DMS79 (cell line): Measurements from ENCODE around the gene YY1.
"Not testable (repeated sequence)": the region's sequence is repeated elsewhere in the genome, so short reads cannot be mapped to it uniquely, and the experiment has no call there.

Experiments used
- DNase-seq: peaks from one replicate; lab custom pipeline; 2025; lab: John Stamatoyannopoulos, UW

YY1 gene

DNA sequence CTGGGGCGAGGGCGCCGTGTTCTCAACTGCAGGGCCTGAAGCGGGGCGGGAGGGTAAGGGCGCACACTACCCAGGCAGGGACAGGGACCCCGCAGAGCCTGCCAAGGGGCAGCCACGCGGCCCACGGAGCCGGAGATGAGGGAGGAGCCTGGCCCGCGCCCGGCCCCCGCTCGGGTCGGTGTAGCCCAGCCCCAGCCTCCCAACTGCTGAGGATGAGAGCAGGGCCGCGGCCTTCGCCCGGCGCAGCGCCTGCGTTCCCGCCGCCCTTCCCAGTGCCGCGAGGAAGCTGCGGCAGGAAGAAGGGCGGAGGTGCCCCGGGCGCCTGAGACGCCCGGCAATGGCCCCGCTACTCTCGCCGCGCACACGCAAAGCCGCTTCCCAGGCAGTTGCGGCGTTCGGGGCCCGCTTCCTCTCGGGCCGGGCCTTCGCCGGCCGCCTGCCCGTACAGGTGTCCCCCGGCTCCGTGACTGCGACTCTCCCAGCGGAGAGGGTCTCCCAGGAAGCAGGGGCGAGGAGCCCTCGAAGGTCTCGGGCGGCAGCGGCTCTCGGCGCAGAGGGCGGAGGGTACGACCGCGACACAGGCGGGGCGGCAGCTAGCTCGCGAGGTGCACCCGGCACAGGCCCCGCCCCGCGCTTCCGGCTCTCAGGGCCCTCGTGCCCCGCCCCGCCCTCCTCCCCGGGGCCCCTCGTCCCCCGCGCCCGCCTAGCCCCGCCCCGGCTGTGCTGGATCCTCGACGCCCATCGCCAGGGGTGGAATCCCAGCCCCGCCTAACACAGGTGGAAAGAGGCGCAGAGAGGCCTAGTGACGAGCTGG lies 24.8 kb upstream of the YY1 start:
- DNase-seq: peak; percentile 97

GRCh38 chr14:100214770-100215083 lies 24.2 kb upstream of the YY1 start:
- no peak for DNase-seq

DNA sequence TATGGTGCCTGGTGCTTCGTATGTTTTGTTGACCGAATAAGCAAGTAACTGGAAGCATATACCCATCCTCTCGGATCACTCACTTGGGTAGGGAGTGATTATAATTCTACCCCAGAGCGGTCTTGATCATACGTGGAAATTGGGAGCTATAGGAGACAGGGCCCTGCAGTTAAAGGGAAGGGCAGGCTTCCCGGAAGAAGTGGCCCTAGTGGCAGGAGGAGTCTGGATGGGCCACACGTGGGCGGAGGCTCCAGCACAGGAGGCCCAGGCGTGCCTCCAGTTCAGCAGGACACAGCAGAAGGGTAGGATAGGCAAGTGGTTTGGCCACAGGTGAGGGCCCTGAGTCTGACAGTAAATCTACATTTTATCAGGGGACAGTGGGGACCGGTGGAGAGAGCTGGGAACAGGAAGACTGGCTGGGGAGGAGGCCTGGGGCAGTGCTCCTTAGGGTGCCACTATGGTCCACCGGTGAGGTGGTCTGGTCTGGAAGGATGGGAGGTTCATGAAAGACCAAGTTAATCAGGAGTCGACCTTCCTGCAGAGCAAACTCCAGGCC lies 23.5 kb upstream of the YY1 start:
- no peak for DNase-seq

- DNase-seq: no peak
These were observed 19.7 kb upstream of the YY1 start for GRCh38 chr14:100219126-100219785.

DNA sequence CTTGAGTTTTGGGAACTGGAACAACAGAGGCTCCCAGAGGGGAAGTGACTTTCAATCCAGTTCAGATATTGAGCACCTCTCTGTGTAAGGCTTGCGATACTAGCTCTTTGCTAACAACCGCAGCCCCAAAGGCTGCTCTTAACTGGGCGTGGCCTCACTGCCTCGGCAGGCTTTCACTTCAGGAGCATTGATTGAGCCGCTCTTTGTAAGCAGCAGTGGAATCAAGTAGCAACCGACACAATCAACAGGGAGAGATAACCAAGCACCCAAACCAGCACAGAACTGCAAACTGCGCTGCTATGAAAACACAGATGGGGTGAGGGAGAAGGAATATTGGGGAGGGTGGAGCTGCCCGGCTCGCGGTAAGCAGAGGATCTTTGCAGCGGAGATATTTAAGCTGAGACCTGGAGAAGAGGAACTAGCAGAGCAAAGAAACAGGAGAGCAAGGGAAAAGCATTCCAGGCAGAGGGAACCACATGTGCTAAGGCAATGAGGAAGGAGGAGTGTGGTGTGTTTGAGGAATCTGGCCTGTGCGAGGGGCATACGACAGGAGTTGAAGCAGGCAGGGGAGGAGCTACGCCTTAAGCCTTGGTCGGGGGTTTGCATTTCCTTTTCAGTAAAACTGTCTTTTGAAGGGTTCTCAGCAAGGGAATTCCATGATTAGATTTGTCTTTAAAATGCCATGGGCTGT lies 17.3 kb upstream of the YY1 start:
- peak; percentile 78 for DNase-seq

GRCh38 chr14:100222224-100223093 lies 16.5 kb upstream of the YY1 start:
- no peak for DNase-seq

- no peak for DNase-seq
These were observed 15.4 kb upstream of the YY1 start for GRCh38 chr14:100223332-100224201.

GRCh38 chr14:100224229-100224866 lies 14.6 kb upstream of the YY1 start:
- no peak for DNase-seq

GRCh38 chr14:100225169-100225568 lies 13.8 kb upstream of the YY1 start:
- DNase-seq: no peak

DNA sequence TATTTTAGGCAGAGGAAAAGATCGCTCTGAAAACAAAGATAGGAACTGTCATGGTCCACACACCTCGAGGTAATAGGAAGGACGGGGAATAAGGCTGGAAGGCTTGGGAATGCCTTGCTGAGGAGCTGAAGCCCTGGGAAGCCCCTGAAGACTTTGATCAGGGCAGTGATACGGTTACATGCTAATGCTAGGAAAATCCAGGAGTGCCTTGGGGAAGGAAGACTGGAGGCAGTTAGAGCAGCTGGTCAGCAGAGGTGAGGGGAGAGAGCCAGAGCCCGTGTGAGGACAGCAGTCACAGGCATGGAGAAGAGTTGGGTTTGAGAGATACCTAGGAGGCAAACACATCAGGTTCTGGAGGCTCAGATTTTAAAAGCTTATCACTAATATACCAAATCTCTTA lies 8.6 kb upstream of the YY1 start:
- DNase-seq: no peak

GRCh38 chr14:100234511-100234910 lies 4.4 kb upstream of the YY1 start:
- DNase-seq: no peak

DNA sequence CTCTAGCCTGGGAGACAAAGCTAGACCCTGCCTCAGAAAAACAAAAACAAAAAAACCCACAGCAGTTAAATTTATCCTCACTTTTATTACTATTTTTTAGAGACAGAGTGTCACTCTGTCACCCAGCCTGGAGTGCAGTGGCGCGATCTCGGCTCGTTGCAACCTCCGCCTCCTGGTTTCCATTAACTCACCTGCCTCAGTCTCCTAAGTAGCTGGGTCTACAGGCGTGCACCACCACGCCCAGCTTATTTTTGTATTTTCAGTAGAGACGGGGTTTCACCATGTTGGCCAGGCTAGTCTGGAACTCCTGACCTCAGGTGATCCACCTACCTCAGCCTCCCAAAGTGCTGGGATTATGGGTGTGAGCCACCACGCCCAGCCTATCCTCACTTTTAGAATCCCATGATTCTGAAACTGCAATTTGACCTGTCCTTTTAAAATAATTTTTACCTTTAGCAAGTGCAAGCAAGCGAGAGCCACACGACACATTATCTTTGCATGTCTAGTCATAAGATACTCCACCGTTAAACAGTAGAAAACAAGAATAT lies 2.6 kb upstream of the YY1 start:
- not testable (repeated sequence) for DNase-seq

DNA sequence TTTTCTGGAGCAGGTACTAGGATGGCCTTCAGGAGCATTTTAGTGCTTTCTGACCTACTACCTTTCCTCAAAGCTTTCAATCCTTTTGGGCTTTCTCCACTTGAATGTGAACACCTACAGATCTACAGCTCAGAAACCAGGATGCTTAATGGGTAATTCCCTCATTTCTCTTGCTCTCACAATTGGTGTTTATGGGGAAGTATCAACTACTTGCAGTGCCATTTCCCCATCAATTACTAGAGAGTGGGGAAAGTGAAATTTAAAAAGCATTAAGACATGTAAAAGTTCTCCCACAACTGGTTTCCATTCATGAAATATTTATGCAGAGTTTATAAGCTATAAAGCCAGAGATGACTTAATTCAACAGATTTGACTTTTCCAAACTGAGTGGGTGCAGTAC lies 2.1 kb upstream of the YY1 start:
- no peak for DNase-seq

- DNase-seq: peak; percentile 24
These were observed 1.1 kb upstream of the YY1 start for GRCh38 chr14:100237735-100238418.

GRCh38 chr14:100239211-100239839 lies 381 bp downstream of the YY1 start:
- DNase-seq: no peak

- DNase-seq: peak; percentile 67
These were observed 1.1 kb downstream of the YY1 start for GRCh38 chr14:100239840-100240667.

- DNase-seq: no peak
These were observed 1.7 kb downstream of the YY1 start for GRCh38 chr14:100240668-100241032.

- DNase-seq: no peak
These were observed 2.3 kb downstream of the YY1 start for GRCh38 chr14:100241279-100241678.
